CD14-positive monocyte (primary cell): Measurements from ENCODE around the gene ATF6B. TPM values are rescaled to one million over a fixed set of nuclear protein-coding genes. Genes with fewer than 3 reads are reported as not detected.

Source experiments
- DNase-seq, 3 donors: peaks; one replicate each; pipeline ENCODE4 v3.0.0-alpha.2; 2011 to 2022
- H2AFZ ChIP-seq: 2 replicates; pipeline ENCODE4 v1.6.0; 2012; ENCODE audit warnings: mild to moderate bottlenecking, low read depth, low read length, inconsistent platforms; ENCODE audit not compliant: insufficient read depth, poor library complexity, severe bottlenecking
- H3K27ac ChIP-seq, 2 donors: 1 replicate in 1 of 2; 2 replicates in 1 of 2; pipeline ENCODE4 v1.5.1; 2012 to 2013; ENCODE audit warnings: low read length in 2 of 2, control low read depth in 1 of 2, inconsistent platforms in 1 of 2, low read depth in 1 of 2, mild to moderate bottlenecking in 1 of 2
- H3K27me3 ChIP-seq, 2 donors: one replicate each; pipeline versions ENCODE4 v1.6.0 to v1.6.1; 2011 to 2013; ENCODE audit warnings: low read length in 2 of 2; ENCODE audit not compliant: control insufficient read depth in 2 of 2, insufficient read depth in 2 of 2
- H3K36me3 ChIP-seq, 2 donors: replicated peaks in 1 of 2; 1 replicate in 1 of 2; 2 replicates in 1 of 2; pipeline versions ENCODE4 v1.5.1 to v1.6.1; 2012 to 2013; ENCODE audit warnings: low read length in 2 of 2, control low read depth in 1 of 2, inconsistent platforms in 1 of 2, mild to moderate bottlenecking in 1 of 2; ENCODE audit not compliant: insufficient read depth in 2 of 2, control insufficient read depth in 1 of 2
- H3K4me1 ChIP-seq, 2 donors: 1 replicate in 1 of 2; 2 replicates in 1 of 2; pipeline versions ENCODE4 v1.5.1 to v1.6.1; 2012 to 2013; ENCODE audit warnings: low read length in 2 of 2, control low read depth in 1 of 2, inconsistent platforms in 1 of 2, mild to moderate bottlenecking in 1 of 2, moderate library complexity in 1 of 2; ENCODE audit not compliant: insufficient read depth in 2 of 2, control insufficient read depth in 1 of 2
- H3K4me2 ChIP-seq: replicated peaks from 2 replicates; pipeline ENCODE3; 2012; ENCODE audit warnings: low read length, moderate library complexity, mild to moderate bottlenecking; ENCODE audit not compliant: poor library complexity, severe bottlenecking; ENCODE audit errors: extremely low read depth
- H3K4me3 ChIP-seq, 3 experiments: fragments of 200-600 bp in 1 of 3; sonication (generic) in 1 of 3; replicated peaks in 1 of 3; 1 replicate in 2 of 3; 2 replicates in 1 of 3; pipeline ENCODE4 v1.5.1; 2011 to 2013; ENCODE audit warnings: low read length in 3 of 3, mild to moderate bottlenecking in 3 of 3, control low read depth in 2 of 3, low read depth in 2 of 3, inconsistent platforms in 1 of 3, moderate library complexity in 1 of 3
- H3K79me2 ChIP-seq: 2 replicates; pipeline ENCODE4 v1.6.0; 2012; ENCODE audit warnings: mild to moderate bottlenecking, control low read depth, inconsistent platforms, low read length, moderate library complexity; ENCODE audit not compliant: insufficient read depth
- H3K9ac ChIP-seq: 2 replicates; pipeline ENCODE4 v1.6.0; 2017; ENCODE audit warnings: low read length, mild to moderate bottlenecking; ENCODE audit not compliant: insufficient read depth, poor library complexity, severe bottlenecking
- H3K9me3 ChIP-seq, 2 donors: replicated peaks in 1 of 2; 1 replicate in 1 of 2; 2 replicates in 1 of 2; pipeline versions ENCODE4 v1.5.1 to v1.6.1; 2012 to 2013; ENCODE audit warnings: low read length in 2 of 2, control low read depth in 1 of 2; ENCODE audit not compliant: control insufficient read depth in 1 of 2, insufficient read depth in 1 of 2
- H4K20me1 ChIP-seq: 2 replicates; pipeline ENCODE4 v1.6.0; 2012; ENCODE audit warnings: mild to moderate bottlenecking, low read length, control low read depth, moderate library complexity; ENCODE audit not compliant: insufficient read depth
- H3K27ac Mint-ChIP-seq, 7 donors: one replicate each; pipeline ENCODE4 v1.8.0; 2020; ENCODE audit warnings: mild to moderate bottlenecking in 7 of 7, mixed read lengths in 7 of 7, moderate library complexity in 6 of 7, inconsistent platforms in 2 of 7
- H3K27me3 Mint-ChIP-seq, 3 donors: one replicate each; pipeline ENCODE4 v1.8.0; 2021 to 2022; ENCODE audit warnings: low read depth in 3 of 3, mild to moderate bottlenecking in 3 of 3, mixed read lengths in 3 of 3, moderate library complexity in 3 of 3, inconsistent platforms in 1 of 3
- H3K36me3 Mint-ChIP-seq, 2 donors: one replicate each; pipeline ENCODE4 v1.8.0; 2020; ENCODE audit warnings: mixed read lengths in 2 of 2, inconsistent platforms in 1 of 2, mild to moderate bottlenecking in 1 of 2
- H3K4me1 Mint-ChIP-seq: one replicate; pipeline ENCODE4 v1.8.0; 2020; ENCODE audit warnings: mild to moderate bottlenecking, mixed read lengths
- H3K4me3 Mint-ChIP-seq, 2 donors: one replicate each; pipeline ENCODE4 v1.8.0; 2020; ENCODE audit warnings: mild to moderate bottlenecking in 2 of 2, mixed read lengths in 2 of 2, moderate library complexity in 1 of 2
- H3K9me3 Mint-ChIP-seq, 7 donors: one replicate each; pipeline ENCODE4 v1.8.0; 2020 to 2022; ENCODE audit warnings: mixed read lengths in 7 of 7, mild to moderate bottlenecking in 6 of 7, moderate library complexity in 6 of 7, inconsistent platforms in 2 of 7
- WGBS: methylation state at CpG from one replicate; pipeline ENCODE4 v1.1.5; 2013; ENCODE audit warnings: missing lambda C conversion rate; ENCODE audit not compliant: insufficient coverage; 5-methylcytosine and 5-hydroxymethylcytosine counted together
- intact Hi-C, 2 donors: fragments of 100-400 bp; cut with micrococcal nuclease; formaldehyde crosslinking; loops; one replicate each; pipeline versions ENCODE4 v1.15.0 to v1.15.1; 2023
- polyA plus RNA-seq, 3 donors: library from polyadenylated mRNA; depleted of rRNA in 1 of 3; unstranded in 2 of 3; stranded (reverse) in 1 of 3; fragments of 300-500 nt in 2 of 3; fragments of >200 nt in 1 of 3; fragmentation: Illumina TruSeq in 2 of 3; gene quantifications; 1 replicate in 2 of 3; 2 replicates in 1 of 3; pipeline ENCODE4 v1.2.3, GENCODE V29; 2012 to 2021
- TF ChIP-seq, protein P1 (sequence below): fragments of 200-600 bp; IDR thresholded peaks from one replicate; pipeline ENCODE4 v1.8.0; 2022; ENCODE audit warnings: antibody characterized with exemption, mild to moderate bottlenecking

Gene ATF6B
- polyA plus RNA-seq, 3 donors, result 15.7 to 147 (median 17.8) TPM

DNA sequence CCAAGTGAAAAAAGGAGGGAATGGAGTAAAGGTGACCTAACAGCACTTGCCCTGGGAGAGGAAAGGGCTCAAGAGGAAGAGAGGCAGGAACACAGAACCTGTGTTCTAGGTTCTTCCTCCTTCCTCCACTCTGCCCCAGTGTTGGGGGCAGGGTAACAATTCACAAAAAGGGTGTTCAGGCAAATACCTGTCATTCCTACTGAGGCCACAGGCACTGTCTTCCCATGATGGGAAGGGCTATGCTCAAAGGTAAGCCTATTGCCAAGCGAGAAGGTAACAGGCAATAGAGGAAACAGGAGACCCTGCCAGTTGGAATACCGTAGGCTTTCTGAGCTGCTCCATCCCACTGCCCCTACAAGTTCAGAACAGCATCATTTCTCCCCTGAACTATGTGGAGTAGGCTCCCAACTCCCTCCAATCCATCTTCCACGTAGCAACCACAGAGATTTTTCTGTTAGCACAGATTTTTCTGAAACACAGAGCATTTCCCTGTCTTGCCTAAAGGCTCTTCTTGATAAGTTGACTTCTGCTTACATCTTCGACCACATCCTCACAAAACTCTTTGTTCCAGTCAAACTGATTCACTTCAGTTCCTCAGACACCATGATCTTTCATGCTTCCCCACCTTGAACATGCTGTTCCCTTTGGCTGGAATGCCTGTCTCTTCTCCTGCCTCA, 45.1 kb upstream of the ATF6B start:
- H3K36me3 ChIP-seq, result peaks cover 27 to 32% of the 10 kb centered on the region in 2 donors
- Mint-ChIP-seq H3K36me3 (peaks cover 26 to 31% of the 10 kb centered on the region in 2 donors), H3K9me3 (no peaks in the 10 kb centered on the region), H3K27me3 (peaks cover 0 to 2% (median 1%) of the 10 kb centered on the region in 3 donors), H3K4me1 (peaks cover 44% of the 10 kb centered on the region), H3K27ac (peak overlapping the region in 4 of 7 donors; percentile 30 to 57 (median 44)), H3K4me3 (no peak overlapping the region)
- no peak overlapping the region for H2AFZ ChIP-seq
- H3K79me2 ChIP-seq, result peaks cover 24% of the 10 kb centered on the region
- no peak overlapping the region for H3K9ac ChIP-seq
- intact Hi-C loops, result no loop called here
- H4K20me1 ChIP-seq, result no peaks in the 10 kb centered on the region
- peaks cover 33 to 43% of the 10 kb centered on the region in 2 donors for H3K4me1 ChIP-seq
- H3K4me2 ChIP-seq, result no peak overlapping the region
- H3K27me3 ChIP-seq, result no peaks in the 10 kb centered on the region
- no peak for DNase-seq
- H3K9me3 ChIP-seq, result no peaks in the 10 kb centered on the region
- TF ChIP-seq, protein P1, sequence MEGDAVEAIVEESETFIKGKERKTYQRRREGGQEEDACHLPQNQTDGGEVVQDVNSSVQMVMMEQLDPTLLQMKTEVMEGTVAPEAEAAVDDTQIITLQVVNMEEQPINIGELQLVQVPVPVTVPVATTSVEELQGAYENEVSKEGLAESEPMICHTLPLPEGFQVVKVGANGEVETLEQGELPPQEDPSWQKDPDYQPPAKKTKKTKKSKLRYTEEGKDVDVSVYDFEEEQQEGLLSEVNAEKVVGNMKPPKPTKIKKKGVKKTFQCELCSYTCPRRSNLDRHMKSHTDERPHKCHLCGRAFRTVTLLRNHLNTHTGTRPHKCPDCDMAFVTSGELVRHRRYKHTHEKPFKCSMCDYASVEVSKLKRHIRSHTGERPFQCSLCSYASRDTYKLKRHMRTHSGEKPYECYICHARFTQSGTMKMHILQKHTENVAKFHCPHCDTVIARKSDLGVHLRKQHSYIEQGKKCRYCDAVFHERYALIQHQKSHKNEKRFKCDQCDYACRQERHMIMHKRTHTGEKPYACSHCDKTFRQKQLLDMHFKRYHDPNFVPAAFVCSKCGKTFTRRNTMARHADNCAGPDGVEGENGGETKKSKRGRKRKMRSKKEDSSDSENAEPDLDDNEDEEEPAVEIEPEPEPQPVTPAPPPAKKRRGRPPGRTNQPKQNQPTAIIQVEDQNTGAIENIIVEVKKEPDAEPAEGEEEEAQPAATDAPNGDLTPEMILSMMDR, result no peak
- 43% methylated on average over 3 of the region's 4 CpGs for WGBS
- no peak overlapping the region for H3K4me3 ChIP-seq
- H3K27ac ChIP-seq, result no peak overlapping the region

DNA sequence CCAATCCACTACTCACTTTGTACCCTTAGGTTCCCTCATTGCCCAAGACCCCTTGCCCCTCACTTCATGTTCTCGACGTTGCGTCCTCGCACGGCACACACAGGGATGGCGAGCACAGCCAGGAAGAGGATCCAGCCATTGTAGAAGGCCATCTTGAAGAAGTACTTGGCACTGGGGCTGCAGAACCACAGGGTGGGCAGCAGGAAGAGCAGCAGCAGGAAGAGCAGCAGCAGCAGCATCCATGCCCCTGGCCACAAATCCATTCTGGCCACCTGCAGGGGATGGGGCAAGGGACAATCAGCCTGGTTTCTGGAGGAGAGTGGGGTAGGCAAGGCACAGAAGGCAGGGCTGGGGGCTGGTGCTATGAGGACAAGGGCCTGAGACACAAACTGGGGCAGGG, 43.2 kb upstream of the ATF6B start:
- Histone ChIP-seq H2AFZ (no peak overlapping the region), H3K4me2 (no peak overlapping the region), H3K4me1 (peaks cover 20 to 28% of the 10 kb centered on the region in 2 donors), H3K9me3 (no peaks in the 10 kb centered on the region), H3K4me3 (no peak overlapping the region), H3K36me3 (peaks cover 27 to 32% of the 10 kb centered on the region in 2 donors), H4K20me1 (no peaks in the 10 kb centered on the region), H3K79me2 (peaks cover 19% of the 10 kb centered on the region), H3K9ac (no peak overlapping the region), H3K27ac (no peak overlapping the region), H3K27me3 (no peaks in the 10 kb centered on the region)
- no peaks in the 10 kb centered on the region for H3K9me3 Mint-ChIP-seq
- no peak for DNase-seq
- peaks cover 0 to 2% (median 0%) of the 10 kb centered on the region in 3 donors for H3K27me3 Mint-ChIP-seq
- WGBS, result 100% methylated on average over 6 of the region's 6 CpGs
- peaks cover 32 to 38% of the 10 kb centered on the region in 2 donors for H3K36me3 Mint-ChIP-seq
- H3K4me1 Mint-ChIP-seq, result peaks cover 30% of the 10 kb centered on the region
- intact Hi-C loops, result no loop called here
- peak overlapping the region in 3 of 7 donors; percentile 26 to 60 (median 31) for H3K27ac Mint-ChIP-seq
- TF ChIP-seq, protein P1, result no peak
- no peak overlapping the region for H3K4me3 Mint-ChIP-seq
